Fibroblast of skin of left quadriceps (primary cell): ENCODE measurements around the gene DYNC2H1.
A peak's percentile ranks its signal among the peaks of the same experiment; 100 is the strongest.
"Not testable (repeated sequence)": the region's sequence is repeated elsewhere in the genome, so short reads cannot be mapped to it uniquely, and the experiment has no call there.

Experiments used
- DNase-seq, 2 experiments: peaks; one replicate each; pipeline ENCODE4 v3.0.0-alpha.2; 2013; ENCODE audit warnings: low read depth in 2 of 2

DYNC2H1 gene

DNA sequence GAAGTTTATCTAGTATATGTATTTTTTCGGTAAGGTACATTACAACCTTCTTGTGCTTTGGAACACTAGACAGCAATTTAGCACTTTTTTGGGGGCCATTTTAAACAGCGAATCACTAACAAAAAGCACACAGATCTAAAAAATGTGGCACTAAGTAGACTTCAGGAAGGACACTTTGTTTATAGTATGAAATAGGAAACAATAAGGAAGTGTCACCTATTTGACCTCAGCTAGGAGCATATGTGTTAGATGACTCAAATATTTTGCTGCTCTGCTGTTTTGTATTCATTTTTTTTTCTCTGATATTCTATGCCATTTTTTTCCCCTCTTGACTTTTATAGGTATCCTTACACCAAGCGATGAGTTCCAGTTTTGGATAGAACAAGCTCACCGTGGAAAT is 5.6 kb downstream of the DYNC2H1 start:
- no peak for DNase-seq

DNA sequence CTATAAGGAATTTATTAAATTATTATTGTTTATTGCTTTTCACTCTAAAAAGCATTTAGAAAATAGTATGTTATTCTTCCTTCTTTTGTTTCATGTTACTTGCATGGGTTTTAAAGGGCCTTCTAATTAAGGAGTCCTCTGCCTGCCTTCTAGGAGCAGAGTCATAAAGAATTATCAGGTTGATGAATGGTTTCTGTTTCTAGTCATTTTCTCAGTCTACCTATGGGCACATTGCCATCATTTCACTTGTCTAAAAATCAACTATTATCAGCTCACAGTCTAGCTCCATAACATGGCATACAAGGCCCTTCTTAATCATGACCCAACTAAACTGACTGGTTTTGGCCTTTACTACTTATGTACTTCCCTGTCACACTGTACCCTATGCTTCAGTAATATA is 16.2 kb downstream of the DYNC2H1 start:
- no peak for DNase-seq

DNA sequence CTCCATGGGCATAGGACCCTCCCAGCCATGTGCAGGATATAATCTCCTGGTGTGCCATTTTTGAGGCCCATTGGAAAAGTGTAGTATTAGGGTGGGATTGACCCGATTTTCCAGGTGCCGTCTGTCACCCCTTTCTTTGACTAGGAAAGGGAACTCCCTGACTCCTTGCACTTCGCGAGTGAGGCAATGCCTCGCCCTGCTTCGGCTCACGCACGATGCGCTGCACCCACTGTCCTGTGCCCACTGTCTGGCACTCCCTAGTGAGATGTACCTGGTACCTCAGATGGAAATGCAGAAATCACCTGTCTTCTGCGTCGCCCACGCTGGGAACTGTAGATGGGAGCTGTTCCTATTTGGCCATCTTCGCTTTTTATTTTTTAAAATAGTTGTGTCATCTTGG is 32.8 kb downstream of the DYNC2H1 start:
- not testable (repeated sequence) for DNase-seq

DNA sequence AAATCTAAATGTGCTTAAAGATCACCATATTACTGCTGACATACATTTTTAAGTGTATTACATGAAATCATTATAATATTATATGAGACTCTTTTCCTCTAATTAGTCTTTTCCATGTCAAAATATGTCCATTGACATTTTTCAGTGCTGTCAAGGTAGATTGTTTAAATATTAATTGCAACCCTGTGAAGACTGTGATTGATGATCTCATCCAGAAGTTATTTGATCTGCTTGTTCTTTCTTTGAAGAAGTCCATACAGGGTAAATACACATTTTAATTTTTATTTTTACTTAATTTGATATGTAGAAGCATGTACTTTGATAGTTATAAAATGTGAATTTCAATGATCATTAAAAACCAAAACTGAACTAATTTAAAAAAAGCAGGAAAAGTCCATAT is 38.4 kb downstream of the DYNC2H1 start:
- no peak for DNase-seq

DNA sequence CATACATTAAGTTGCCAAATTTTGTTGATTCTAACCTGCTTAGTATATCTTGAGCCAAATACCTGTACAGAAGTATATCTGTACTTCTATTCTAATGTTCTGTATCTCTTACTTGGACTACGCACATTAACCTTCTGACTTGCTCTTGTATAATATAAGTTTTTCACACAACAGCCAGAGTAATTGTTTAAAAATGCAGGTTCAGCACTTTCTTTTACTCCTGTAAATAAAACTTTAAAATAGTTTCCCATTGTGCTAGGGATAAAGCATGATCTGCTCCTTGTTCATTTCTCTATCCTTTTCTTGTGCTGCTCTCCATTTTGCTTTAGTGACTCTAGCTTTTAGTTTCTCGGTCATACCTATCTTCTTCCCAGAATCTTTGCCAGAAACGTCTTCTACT is 48.3 kb downstream of the DYNC2H1 start:
- DNase-seq: no peak

DNA sequence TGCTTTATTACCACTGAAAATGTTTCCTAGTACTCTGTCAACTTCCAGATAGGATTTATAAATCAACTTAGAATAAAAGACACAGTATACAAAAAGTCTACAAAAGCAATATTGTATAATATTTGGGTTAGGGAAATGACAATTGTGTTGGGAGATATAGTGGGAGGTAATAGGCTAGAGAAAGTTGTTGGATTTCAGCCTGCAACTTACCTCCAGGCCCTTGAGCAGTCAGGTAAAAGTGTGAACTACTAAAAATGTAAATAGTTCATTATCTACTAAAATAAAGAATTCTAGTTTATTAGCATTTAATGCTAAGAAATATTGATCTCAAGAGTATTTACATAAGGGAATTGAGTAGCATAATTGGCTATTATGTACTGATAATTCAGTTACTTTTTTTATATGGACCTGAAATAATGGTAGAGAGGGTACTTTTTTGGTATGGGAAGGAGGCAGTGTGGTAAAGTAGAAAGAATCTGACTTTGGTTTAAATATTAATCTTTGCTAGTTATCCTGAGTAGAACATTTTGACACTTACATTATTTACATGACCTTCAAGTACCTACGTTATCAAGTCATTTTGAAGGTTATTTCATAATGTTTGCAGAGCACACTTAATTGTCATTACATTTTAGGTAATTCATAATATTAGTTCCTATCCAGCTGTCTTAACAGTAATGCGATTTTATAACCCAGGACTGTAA is 55.0 kb downstream of the DYNC2H1 start:
- DNase-seq: no peak

DNA sequence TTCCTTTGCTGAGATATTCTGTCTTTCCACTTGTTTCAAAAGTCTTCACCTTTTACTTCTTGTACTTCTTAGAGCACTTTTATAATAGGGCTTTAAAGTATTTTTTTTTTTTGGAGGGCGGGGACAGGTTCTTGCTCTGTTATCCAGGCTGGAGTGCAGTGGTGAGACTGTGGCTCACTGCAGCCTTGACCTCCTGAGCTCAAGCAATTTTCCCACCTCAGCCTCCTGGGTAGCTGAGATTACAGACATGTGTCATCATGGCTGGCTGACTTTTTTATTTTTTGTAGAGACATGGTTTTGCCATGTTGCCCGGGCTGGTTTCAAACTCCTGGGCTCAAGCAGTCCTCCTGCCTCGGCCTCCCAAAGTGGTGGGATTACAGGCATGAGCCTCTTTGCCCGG is 57.9 kb downstream of the DYNC2H1 start:
- no peak for DNase-seq

DNA sequence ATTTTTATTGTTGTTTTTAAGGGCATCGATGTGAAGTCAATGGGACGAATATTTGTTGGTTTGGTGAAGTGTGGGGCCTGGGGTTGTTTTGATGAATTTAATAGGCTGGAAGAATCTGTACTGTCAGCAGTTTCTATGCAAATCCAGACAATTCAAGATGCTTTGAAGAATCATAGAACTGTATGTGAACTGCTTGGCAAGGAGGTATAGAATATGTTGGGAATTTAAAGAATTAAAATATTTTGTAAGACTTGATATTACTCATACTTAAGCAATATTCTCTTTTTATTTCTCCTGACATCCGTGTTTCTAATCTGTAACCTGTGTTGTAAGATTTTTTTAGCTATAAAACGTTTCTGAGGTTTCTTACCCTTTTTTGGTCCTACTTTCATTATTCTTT is 61.6 kb downstream of the DYNC2H1 start:
- peak; percentile 34 to 46 for DNase-seq

DNA sequence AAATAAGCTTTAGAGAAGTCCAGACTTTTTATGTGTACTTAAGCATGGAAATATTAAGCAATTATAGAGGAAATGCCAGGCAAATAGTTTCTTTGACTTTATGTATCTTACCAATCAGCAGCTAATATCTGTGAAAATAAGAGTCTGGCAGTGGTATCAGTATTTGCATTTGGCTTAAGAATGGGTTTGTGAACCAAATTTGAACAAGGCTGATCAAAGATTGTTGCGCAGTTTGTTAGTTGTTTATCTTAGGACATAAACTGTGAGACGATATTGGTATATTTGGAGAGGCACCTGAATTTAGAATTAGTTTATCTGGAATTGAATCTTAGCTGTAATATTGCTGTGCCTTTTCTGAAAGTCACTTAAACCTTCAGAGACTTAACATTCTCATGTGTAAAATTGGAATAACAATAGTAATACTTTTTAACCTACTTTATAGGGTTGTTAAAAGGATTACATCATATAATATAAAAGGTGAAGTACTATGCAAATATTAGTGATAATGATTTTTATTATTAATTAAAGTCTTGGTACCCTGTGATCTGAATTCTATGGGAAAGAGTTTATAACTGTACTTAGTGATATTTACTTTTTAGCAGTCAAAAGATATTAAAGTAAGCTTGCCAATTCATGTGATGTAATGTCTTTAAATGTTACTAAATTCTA is 66.4 kb downstream of the DYNC2H1 start:
- no peak for DNase-seq

DNA sequence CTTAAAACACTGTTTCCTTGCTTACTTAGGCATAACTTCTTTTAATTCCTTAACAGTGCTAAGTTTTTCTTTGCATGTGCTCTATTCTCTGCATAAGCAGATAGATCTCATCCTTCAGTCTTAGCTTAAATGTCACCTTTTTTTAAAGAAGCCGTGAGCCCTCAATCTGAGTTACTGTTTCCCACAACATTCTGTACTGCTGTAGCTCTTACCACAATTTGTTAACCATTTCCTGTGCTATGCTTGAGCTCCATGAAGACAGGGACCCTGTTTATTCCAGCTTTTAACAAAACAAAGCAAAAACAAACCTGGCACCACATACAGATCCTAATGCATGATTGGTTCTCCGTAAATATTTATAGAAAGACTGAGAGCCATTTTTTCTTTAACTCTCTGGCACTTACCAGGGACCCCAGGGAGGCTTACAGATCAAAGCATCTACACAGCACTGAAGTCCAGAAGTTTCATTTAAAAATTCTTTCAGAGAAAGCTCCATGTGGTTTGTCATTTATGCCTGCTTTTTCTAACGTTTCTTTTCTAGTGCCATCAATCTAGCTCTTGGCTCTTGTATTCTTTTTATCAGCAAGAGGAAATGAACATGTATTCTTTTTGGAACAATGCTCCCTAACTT is 74.9 kb downstream of the DYNC2H1 start:
- no peak for DNase-seq

DNA sequence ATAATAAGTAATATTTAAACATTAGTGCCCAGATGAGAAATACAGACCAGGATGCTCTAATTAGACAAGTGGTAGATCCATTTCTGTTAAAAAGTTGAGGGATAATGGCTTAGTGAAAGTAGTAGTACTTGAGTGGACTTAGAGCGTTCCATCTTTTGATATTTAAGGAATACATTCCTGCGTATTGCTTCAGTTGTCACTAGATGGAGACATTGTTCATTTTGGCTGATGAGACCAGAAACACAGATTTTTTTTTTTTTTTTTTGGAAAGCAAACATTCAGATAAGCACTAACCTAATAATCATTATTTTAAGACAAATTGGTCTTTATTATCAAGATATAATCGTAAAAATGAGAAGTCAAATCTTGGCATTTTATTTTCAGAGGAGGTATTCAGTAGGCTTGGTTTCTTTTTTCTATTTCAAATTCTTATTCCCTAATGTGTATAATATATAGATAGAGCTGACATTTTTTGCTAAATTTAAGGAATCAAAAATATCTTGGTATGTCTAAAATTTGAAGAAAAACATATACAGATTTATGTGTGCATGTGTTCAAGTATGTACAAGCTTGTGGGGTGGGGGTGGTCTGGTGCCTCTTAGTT is 92.9 kb downstream of the DYNC2H1 start:
- peak in 1 of 2 experiments; percentile 23 for DNase-seq

DNA sequence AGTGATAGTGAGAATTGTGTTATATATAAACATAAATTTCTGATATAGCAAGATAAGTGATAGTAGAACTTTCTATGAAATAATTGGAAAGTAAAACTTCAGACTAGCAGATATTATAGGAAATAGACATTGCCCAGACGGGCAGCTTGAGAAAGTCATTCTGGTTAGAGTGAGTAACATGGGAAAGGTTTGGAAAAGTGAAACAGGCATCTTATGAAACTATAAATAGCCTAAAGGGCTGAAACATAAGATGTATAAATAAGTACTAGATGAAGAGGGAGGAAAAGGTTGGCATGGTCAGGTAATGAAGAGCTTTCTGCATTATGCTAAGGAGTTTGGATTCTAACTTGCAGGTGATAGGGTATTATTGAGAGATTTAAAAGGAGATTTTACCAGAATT is 101.3 kb downstream of the DYNC2H1 start:
- no peak for DNase-seq

DNA sequence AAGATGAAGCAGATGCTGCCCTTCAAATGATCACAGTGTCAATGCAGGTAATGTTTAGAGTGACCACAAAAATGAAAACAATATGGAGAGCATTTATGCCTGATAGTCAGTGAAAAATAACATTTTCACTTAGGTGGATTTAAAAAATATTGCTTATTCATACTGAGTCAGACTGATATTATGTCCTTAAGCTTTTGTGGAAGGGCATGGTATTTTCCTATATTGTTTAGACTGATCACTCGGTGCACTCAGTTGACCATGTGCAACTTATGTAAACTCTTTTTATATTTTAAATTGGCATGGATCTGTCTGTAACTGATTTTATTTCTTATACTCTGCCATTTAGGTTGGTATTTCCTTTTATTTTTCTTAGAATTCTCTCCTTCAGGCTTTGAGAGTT is 106.6 kb downstream of the DYNC2H1 start:
- no peak for DNase-seq

DNA sequence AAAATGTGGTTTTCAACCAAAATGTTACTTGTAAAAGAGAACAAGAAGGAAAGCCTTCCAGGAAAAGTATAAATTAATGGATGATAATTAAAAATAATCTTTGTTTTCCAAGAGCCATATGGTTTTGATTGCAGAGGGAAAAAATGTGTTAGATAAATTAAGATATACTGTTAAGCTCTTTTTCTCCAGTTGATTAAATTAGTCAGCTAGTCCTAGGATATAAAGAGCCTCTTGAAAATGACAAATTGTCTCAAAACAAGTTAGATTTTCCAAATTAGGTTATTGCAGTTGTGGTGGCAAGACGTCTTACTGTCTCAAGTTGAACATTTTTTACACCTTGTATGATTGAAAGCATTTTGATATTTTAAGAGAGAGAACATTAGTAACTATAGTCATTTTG is 110.9 kb downstream of the DYNC2H1 start:
- DNase-seq: no peak

DNA sequence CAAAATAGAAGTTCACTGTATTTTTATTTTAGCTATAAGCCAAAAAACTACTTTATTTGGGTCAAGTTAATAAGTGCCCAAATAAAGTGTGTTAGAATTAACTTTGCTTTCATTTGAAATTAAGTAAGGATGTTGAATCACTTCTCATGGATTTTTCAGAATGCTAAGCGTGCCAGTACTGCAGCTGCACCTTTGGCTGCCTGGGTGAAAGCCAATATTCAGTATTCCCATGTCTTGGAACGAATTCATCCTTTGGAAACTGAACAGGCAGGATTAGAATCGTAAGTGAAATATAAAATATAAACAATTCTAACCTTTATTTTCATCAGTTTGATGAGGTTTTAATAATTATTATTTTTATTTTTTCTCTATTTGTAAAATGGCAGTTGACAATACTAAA is 113.6 kb downstream of the DYNC2H1 start:
- no peak for DNase-seq

DNA sequence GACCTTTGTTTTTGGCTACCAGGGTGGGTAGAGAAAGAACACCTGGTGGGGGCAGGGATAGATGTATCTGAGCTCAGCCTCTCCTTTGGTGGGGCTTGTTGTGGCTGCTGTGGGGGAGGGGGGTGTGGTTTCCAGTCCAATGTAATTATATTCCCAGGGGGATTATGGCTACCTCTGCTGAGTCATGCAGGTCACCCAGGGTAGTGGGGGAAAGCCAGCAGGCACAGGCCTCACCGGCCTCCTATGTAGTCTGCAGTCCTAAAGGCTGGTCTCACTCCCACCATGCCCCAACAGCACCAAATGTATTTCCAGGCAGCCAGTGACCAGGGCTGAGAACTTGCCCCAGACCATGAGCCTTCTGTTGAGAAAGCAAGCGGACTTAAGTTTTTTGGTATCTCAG is 119.6 kb downstream of the DYNC2H1 start:
- DNase-seq: no peak

DNA sequence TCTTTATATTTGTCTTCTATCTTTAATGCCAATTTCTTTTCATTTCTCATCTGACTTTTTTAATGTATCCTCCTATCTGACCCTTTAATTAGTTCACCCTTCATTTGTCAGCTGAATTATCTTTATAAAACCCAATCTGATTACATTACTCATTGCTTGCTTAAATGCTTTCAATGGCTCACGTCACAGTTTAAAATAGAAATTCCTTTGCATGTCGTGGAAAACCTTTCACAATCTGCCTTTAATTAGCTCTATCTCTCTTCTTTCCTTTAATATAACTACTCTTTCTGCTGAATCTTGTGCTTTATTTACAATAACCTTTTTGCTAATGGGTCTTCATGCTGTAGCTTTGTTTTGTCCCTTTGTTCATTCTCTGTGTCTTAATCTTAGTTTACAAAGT is 125.7 kb downstream of the DYNC2H1 start:
- peak; percentile 49 to 52 for DNase-seq

DNA sequence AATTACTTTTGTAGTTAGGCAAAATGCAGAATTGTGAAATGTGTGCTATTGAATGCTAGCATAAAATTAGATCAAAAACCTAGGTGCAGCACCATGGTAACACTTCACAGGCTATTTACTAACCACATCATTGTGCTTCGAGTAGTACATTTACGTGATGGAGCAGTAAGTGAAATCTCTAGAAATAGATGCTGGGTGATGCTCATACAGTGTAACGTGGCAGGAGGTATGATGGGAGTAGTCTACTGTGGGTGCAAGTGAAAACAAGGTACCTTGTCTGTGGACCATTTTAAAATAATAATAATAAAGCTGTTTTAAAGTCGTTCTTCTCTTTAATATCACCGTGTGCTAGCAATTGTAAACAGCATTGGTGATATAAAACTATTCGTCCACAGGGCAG is 132.3 kb downstream of the DYNC2H1 start:
- no peak for DNase-seq

DNA sequence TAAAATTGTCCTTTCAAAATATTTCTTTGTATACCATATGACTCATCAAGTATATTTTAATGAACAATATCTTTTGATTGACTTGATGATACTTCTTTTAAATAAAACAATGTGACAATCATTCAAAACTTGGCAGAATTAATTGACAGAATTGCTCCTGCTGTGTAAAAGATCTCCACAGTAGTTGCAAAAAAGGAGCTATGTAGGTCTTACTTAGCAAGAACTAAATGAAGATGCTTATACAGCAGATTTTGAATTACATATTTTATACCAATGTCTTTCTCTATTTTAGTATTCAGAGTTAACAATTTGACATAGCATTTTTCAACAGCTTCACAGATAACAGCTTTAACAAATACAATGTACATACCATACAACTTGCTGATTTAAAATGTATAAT is 144.9 kb downstream of the DYNC2H1 start:
- no peak for DNase-seq

DNA sequence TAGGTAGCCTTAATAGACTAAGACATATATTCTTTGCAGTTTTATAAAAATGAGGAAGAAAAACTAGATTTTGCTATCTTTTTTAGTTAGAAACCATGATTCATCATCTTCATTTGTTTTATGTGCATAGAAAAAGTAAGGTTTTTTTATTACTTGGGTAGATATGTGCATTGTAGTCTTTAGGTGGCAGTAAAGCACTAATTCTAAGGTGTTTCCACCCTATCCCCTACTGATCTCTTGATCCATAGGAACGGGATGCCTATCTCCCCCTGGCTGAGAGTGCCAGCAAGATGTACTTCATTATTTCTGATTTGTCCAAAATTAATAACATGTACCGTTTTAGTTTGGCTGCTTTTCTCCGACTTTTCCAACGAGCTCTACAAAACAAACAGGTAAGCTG is 148.1 kb downstream of the DYNC2H1 start:
- DNase-seq: peak; percentile 10 to 21

DNA sequence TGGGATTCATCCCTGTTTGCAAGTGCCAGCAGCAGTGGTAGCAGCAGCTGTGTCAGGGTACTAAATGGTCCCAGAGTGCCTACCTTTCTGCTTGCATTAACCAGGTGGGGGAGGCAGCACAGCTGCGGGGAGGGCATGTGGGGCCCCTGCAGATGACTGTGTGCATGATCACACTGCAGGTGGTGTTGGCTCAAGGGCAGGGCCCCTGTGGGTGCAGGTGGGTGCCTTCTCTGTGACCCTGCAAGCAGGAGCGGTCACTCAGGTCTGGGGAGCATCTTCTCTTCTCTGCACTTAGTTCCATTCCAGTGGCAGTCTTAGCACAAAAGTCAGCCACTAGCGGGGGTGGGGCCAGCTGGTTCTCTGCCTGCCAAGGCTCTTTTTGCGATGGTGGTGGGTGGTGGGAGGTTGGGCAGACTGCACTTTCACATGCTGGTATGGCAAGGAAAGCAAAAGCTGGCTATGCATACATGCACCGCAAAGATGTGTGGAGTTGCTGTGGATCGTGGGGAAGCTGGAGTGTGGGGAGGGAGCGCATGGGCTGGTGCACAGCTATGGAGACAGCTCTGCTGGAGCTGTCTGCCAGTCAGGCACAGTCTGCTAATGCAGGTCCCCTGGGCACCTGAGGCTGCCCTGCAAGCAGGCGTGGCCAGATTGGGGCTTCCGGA is 157.1 kb downstream of the DYNC2H1 start:
- DNase-seq: no peak

DNA sequence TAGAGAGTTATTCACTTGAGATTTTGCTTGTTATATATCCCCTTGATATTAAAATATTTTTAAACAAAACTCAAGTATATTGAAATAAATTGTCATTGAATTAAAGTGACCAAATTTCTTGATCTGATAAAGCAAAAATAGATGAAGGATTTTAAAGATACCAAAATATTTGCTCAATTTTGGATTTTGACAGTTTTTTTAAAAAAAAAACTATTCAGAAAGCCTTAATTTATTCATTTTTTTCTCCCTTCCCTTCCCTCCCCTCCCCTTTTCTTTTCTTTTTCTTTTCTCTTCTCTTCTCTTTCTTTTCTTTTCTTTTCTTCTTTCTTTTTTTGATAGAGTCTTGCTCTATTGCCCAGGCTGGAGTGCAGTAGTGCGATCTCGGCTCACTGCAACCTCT is 163.7 kb downstream of the DYNC2H1 start:
- DNase-seq: no peak
